DND-41 (cell line): ENCODE data around the gene POC1B.

ENCODE experiments used
- CTCF ChIP-seq: IDR thresholded peaks from 2 replicates; pipeline ENCODE4 v1.5.1; 2012; ENCODE audit warnings: borderline replicate concordance, low read length, moderate library complexity, mild to moderate bottlenecking; ENCODE audit not compliant: poor library complexity, severe bottlenecking; ENCODE audit errors: extremely low read depth
- EZH2 ChIP-seq: IDR thresholded peaks from 3 replicates; pipeline ENCODE4 v1.6.1; 2012; ENCODE audit warnings: borderline replicate concordance, low read depth, mild to moderate bottlenecking, moderate library complexity, low read length, inconsistent platforms; ENCODE audit not compliant: severe bottlenecking

GRCh38 chr12:89429528-89429927, 96.3 kb downstream of the POC1B start:
- TF ChIP-seq CTCF (no peak), EZH2 (no peak)
